Neural cell (in vitro differentiated cells): ENCODE results near the gene DEGS2.

Source experiments
- CTCF ChIP-seq: fragments of 450-650 bp; IDR thresholded peaks from 2 replicates; pipeline ENCODE4 v1.5.1; 2014; ENCODE audit warnings: antibody characterized with exemption, mild to moderate bottlenecking, moderate library complexity; ENCODE audit not compliant: poor library complexity, severe bottlenecking
- EP300 ChIP-seq: fragments of 450-650 bp; conservative IDR thresholded peaks from 2 replicates; pipeline ENCODE4 v1.6.1; 2014; ENCODE audit warnings: antibody characterized with exemption, mild to moderate bottlenecking, moderate library complexity; ENCODE audit not compliant: poor library complexity, severe bottlenecking
- EZH2 ChIP-seq: fragments of 200-600, 300-800 bp; shearing (Covaris generic), sonication (generic); IDR thresholded peaks from 2 replicates; pipeline ENCODE4 v1.6.1; 2014; ENCODE audit warnings: antibody characterized with exemption, low read length, borderline replicate concordance, mild to moderate bottlenecking; ENCODE audit not compliant: insufficient read depth, poor library complexity, severe bottlenecking
- POLR2AphosphoS5 ChIP-seq: IDR thresholded peaks from 2 replicates; pipeline ENCODE4 v1.6.1; 2012
- RAD21 ChIP-seq: fragments of 450-650 bp; conservative IDR thresholded peaks from 2 replicates; pipeline ENCODE4 v1.6.1; 2014; ENCODE audit warnings: antibody characterized with exemption, mild to moderate bottlenecking, moderate library complexity
- REST ChIP-seq: IDR thresholded peaks from 2 replicates; pipeline ENCODE4 v1.6.1; 2012; ENCODE audit warnings: borderline replicate concordance
- SMC3 ChIP-seq: fragments of 450-650 bp; conservative IDR thresholded peaks from 2 replicates; pipeline ENCODE4 v1.6.1; 2014; ENCODE audit warnings: antibody characterized with exemption, mild to moderate bottlenecking, moderate library complexity; ENCODE audit not compliant: poor library complexity
- TAF1 ChIP-seq: IDR thresholded peaks from 2 replicates; pipeline ENCODE4 v1.6.1; 2012; ENCODE audit warnings: low read depth

- no peak for TF ChIP-seq CTCF
- no peak for TF ChIP-seq RAD21
- peak; percentile 26 for TF ChIP-seq POLR2AphosphoS5
- no peak for TF ChIP-seq REST
- peak; percentile 52 for TF ChIP-seq EP300
- TF ChIP-seq TAF1, result no peak
- no peak for TF ChIP-seq EZH2
- TF ChIP-seq SMC3, result no peak
Observed at GRCh38 chr14:100170880-100171279, 11.4 kb upstream of the DEGS2 start.
